ENCODE measurements around the gene ANGEL2.

DNA sequence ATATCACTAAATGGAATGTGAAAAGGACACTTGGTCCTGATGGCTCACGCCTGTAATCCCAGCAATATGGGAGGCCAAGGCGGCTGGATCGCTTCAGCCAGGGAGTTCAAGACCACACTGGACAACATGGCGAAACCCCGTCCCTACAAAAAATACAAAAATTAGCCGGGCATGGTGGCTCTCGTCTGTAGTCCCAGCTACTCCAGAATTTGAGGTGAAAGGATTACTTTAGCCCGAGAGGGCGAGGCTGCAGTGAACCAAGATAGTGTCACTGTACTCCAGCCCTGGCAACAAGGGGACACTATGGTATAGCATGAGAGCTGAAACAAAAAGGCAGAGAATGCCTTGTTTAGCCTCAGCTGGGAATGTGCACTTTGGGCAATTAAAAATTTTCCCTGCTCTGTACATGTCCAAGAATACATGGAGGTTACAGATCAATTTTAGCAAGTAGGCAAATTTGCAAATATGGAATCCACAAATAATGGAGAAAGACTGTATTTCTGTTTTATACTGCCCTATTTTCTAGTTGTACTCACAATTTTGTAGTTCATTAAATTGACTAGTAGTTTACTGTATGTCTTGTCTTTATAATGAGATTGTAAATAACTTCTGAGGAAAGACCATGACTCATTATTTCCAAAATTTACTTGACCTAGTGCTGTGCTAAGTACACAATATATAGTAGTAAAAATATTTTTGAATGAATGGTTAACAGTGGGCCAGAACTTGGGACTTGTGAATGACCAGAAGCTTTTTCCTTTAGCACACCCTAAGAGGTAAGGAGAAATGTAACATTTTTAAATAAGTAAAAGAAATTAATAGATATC lies 2.0 kb upstream of the ANGEL2 start:
- TF ChIP-seq CTCF (IDR thresholded peaks at IDR 0.05; ENCODE audit: low read depth, low read length), result no peak
- no peak for TF ChIP-seq EZH2phosphoT487 (IDR thresholded peaks at IDR 0.05; ENCODE audit: low read depth)

Measured in OCI-LY3 (cell line).